Muscle of arm (tissue), 12 donors: ENCODE measurements around the gene CCDC90B. TPM values are rescaled to one million over a fixed set of nuclear protein-coding genes. Genes with fewer than 3 reads are reported as not detected.
A peak's percentile ranks its signal among the peaks of the same experiment; 100 is the strongest.
"Not testable (repeated sequence)": the region's sequence is repeated elsewhere in the genome, so short reads cannot be mapped to it uniquely, and the experiment has no call there.

ENCODE experiments used
- DNase-seq: peaks from one replicate; pipeline ENCODE4 v3.0.0-alpha.2; 2013
- polyA plus RNA-seq, 12 donors: library from polyadenylated mRNA; unstranded; fragments of 120-200 nt; gene quantifications; one replicate each; pipeline ENCODE4 v1.2.1, GENCODE V29; 2013; ENCODE audit not compliant: insufficient read length in 12 of 12

Gene CCDC90B
- polyA plus RNA-seq, 12 donors: 34.8 to 121 (median 104) TPM; not detected in 1

- DNase-seq: no peak
Measured at GRCh38 chr11:83294208-83294607, 8.0 kb upstream of the CCDC90B start.

- DNase-seq: no peak
Measured at GRCh38 chr11:83293457-83293774, 7.2 kb upstream of the CCDC90B start.

GRCh38 chr11:83292709-83293456, 6.7 kb upstream of the CCDC90B start:
- DNase-seq: peak; percentile 72

- DNase-seq: no peak
Measured at GRCh38 chr11:83287631-83288030, 1.5 kb upstream of the CCDC90B start.

- no peak for DNase-seq
Measured at GRCh38 chr11:83285151-83285770, 906 bp downstream of the CCDC90B start.

- DNase-seq: peak; percentile 31
Measured at GRCh38 chr11:83284501-83285150, 1.5 kb downstream of the CCDC90B start.

- no peak for DNase-seq
Measured at GRCh38 chr11:83282084-83282716, 4.0 kb downstream of the CCDC90B start.

- no peak for DNase-seq
Measured at GRCh38 chr11:83280256-83280655, 5.9 kb downstream of the CCDC90B start.

- no peak for DNase-seq
Measured at GRCh38 chr11:83278351-83278750, 7.8 kb downstream of the CCDC90B start.

- DNase-seq: no peak
Measured at GRCh38 chr11:83275888-83276641, 10.1 kb downstream of the CCDC90B start.

GRCh38 chr11:83272627-83273026, 13.5 kb downstream of the CCDC90B start:
- no peak for DNase-seq

GRCh38 chr11:83271734-83272133, 14.4 kb downstream of the CCDC90B start:
- not testable (repeated sequence) for DNase-seq

GRCh38 chr11:83269080-83269479, 17.1 kb downstream of the CCDC90B start:
- DNase-seq: not testable (repeated sequence)

GRCh38 chr11:83265331-83265730, 20.8 kb downstream of the CCDC90B start:
- DNase-seq: no peak

GRCh38 chr11:83259559-83259958, 26.6 kb downstream of the CCDC90B start:
- no peak for DNase-seq

- no peak for DNase-seq
Measured at GRCh38 chr11:83257761-83258168, 28.4 kb downstream of the CCDC90B start.

GRCh38 chr11:83256602-83257340, 29.4 kb downstream of the CCDC90B start:
- DNase-seq: no peak

- no peak for DNase-seq
Measured at GRCh38 chr11:83255366-83255765, 30.8 kb downstream of the CCDC90B start.

GRCh38 chr11:83252941-83253340, 33.2 kb downstream of the CCDC90B start:
- DNase-seq: no peak

- DNase-seq: no peak
Measured at GRCh38 chr11:83252266-83252665, 33.9 kb downstream of the CCDC90B start.

GRCh38 chr11:83249972-83250593, 36.1 kb downstream of the CCDC90B start:
- DNase-seq: peak; percentile 22
